HepG2 (cell line): Measurements from ENCODE around the gene STUB1. TPM values are rescaled to one million over a fixed set of nuclear protein-coding genes. Genes with fewer than 3 reads are reported as not detected.

Source experiments
- ATAC-seq: fragments of 200-7000 bp; cut with Tn5 transposase; 3 replicates; pipeline ENCODE4 v1.9.1; 2020; ENCODE audit warnings: mild to moderate bottlenecking, moderate library complexity
- BruUV-seq: library from RNA; stranded (reverse); fragments of 400-500 nt; replicated peaks from 2 replicates; lab custom pipeline; 2021; lab: Mats Ljungman, UMichigan
- CTCF ChIA-PET: fragments of 300-600 bp; formaldehyde crosslinking; extraction: SDS; loops from one replicate; lab custom pipeline; 2021; ENCODE audit warnings: low total read pairs, inconsistent platforms, low intra/inter-chr PET ratio; lab: Yijun Ruan, JAX
- POLR2A ChIA-PET: fragments of 350-600 bp; sonication (Branson Sonifier 250); formaldehyde crosslinking; loops from one replicate; lab custom pipeline; 2020; ENCODE audit warnings: antibody characterized with exemption, inconsistent platforms; lab: Yijun Ruan, JAX
- DNase-seq: peaks from one replicate; pipeline ENCODE4 v3.0.0-alpha.2; 2015; ENCODE audit warnings: low spot score
- FAIRE-seq: peaks from 3 replicates; lab custom pipeline; 2011; peaks lifted over from hg19 to GRCh38; lab: Jason Lieb, UNC
- H2AFZ ChIP-seq: one replicate; pipeline ENCODE4 v1.6.1; 2011; ENCODE audit warnings: low read length, inconsistent platforms
- H3K27ac ChIP-seq: fragments of 300-600 bp; 3 replicates; pipeline ENCODE4 v1.8.0; 2011; ENCODE audit warnings: mixed run types, mild to moderate bottlenecking, mixed read lengths, low read length, inconsistent platforms; ENCODE audit not compliant: insufficient read depth; ENCODE audit errors: extremely low read length
- H3K27me3 ChIP-seq, 2 experiments: fragments of 200-600 bp in 1 of 2; 2 replicates in 1 of 2; 3 replicates in 1 of 2; pipeline versions ENCODE4 v1.6.0 to v1.8.0; 2011; ENCODE audit warnings: low read length in 2 of 2, mild to moderate bottlenecking in 2 of 2, moderate library complexity in 2 of 2, inconsistent platforms in 1 of 2; ENCODE audit not compliant: insufficient read depth in 2 of 2, control insufficient read depth in 1 of 2
- H3K36me3 ChIP-seq, 2 experiments: fragments of 200-600 bp in 1 of 2; replicated peaks in 1 of 2; 2 replicates in 1 of 2; 3 replicates in 1 of 2; pipeline versions ENCODE4 v1.5.1 to v1.8.0; 2011; ENCODE audit warnings: low read length in 2 of 2, inconsistent platforms in 1 of 2; ENCODE audit not compliant: insufficient read depth in 2 of 2, control insufficient read depth in 1 of 2
- H3K4me1 ChIP-seq: 2 replicates; pipeline ENCODE4 v1.5.1; 2012; ENCODE audit warnings: low read length, inconsistent platforms; ENCODE audit not compliant: insufficient read depth
- H3K4me2 ChIP-seq: 2 replicates; pipeline ENCODE4 v1.6.0; 2011; ENCODE audit warnings: low read depth, low read length, inconsistent platforms
- H3K4me3 ChIP-seq, 3 experiments: fragments of 200-600 bp in 1 of 3; sonication (generic), shearing (Covaris generic) in 1 of 3; replicated peaks in 1 of 3; 2 replicates each; pipeline ENCODE4 v1.5.1; 2011 to 2016; ENCODE audit warnings: low read length in 3 of 3, inconsistent platforms in 2 of 3, low read depth in 2 of 3, mild to moderate bottlenecking in 2 of 3, control low read depth in 1 of 3, mixed read lengths in 1 of 3; ENCODE audit not compliant: insufficient read depth in 1 of 3
- H3K79me2 ChIP-seq: one replicate; pipeline ENCODE4 v1.6.1; 2011; ENCODE audit warnings: low read length, inconsistent platforms; ENCODE audit not compliant: insufficient read depth
- H3K9ac ChIP-seq: 2 replicates; pipeline ENCODE4 v1.6.0; 2011; ENCODE audit warnings: mild to moderate bottlenecking, low read depth, low read length, inconsistent platforms; ENCODE audit not compliant: insufficient read depth
- H3K9me3 ChIP-seq: 2 replicates; pipeline ENCODE4 v1.5.1; 2012; ENCODE audit warnings: mild to moderate bottlenecking, low read length
- H4K20me1 ChIP-seq: 2 replicates; pipeline ENCODE4 v1.6.0; 2011; ENCODE audit warnings: inconsistent platforms, mild to moderate bottlenecking, low read length, moderate library complexity; ENCODE audit not compliant: insufficient read depth
- AHDC1 ChIP-seq: sonication (generic); formaldehyde crosslinking; IDR thresholded peaks from 2 replicates; pipeline ENCODE4 v1.5.1; 2020; ENCODE audit warnings: mild to moderate bottlenecking, missing genetic modification reagents, borderline replicate concordance
- DMTF1 ChIP-seq: sonication (generic); formaldehyde crosslinking; IDR thresholded peaks from 2 replicates; pipeline ENCODE4 v1.4.0; 2020; ENCODE audit warnings: mild to moderate bottlenecking, missing genetic modification reagents
- E2F1 ChIP-seq: sonication (generic); formaldehyde crosslinking; IDR thresholded peaks from 2 replicates; pipeline ENCODE4 v1.5.0; 2020; ENCODE audit warnings: missing genetic modification reagents
- ESRRA ChIP-seq: sonication (generic); formaldehyde crosslinking; IDR thresholded peaks from 2 replicates; pipeline ENCODE4 v1.5.1; 2020; ENCODE audit warnings: mild to moderate bottlenecking, low read depth, missing genetic modification reagents
- HOXA7 ChIP-seq: sonication (generic); formaldehyde crosslinking; IDR thresholded peaks from 2 replicates; pipeline ENCODE4 v1.8.1; 2022; ENCODE audit warnings: mild to moderate bottlenecking, missing genetic modification reagents, moderate library complexity
- KMT2B ChIP-seq: IDR thresholded peaks from 2 replicates; pipeline ENCODE4 v1.6.1; 2016; ENCODE audit warnings: missing genetic modification reagents, missing compliant biosample characterization
- MBD4 ChIP-seq: IDR thresholded peaks from 2 replicates; pipeline ENCODE4 v1.6.1; 2012; ENCODE audit warnings: low read length, inconsistent platforms, borderline replicate concordance
- POLR2G ChIP-seq: fragments of 200-400 bp; formaldehyde crosslinking; IDR thresholded peaks from 2 replicates; pipeline ENCODE4 v1.6.1; 2018; ENCODE audit warnings: mild to moderate bottlenecking, low read depth, low read length, moderate library complexity
- ZFP36L2 ChIP-seq: sonication (generic); formaldehyde crosslinking; IDR thresholded peaks from 2 replicates; pipeline ENCODE4 v1.4.0; 2020; ENCODE audit warnings: missing genetic modification reagents
- ZFX ChIP-seq: sonication (generic); formaldehyde crosslinking; IDR thresholded peaks from 2 replicates; pipeline ENCODE4 v1.4.0; 2020; ENCODE audit warnings: mild to moderate bottlenecking, low read depth, missing genetic modification reagents, moderate library complexity
- ZNF33B ChIP-seq: sonication (generic); formaldehyde crosslinking; IDR thresholded peaks from 2 replicates; pipeline ENCODE4 v1.5.1; 2020; ENCODE audit warnings: mild to moderate bottlenecking, missing genetic modification reagents
- ZNF547 ChIP-seq: sonication (generic); formaldehyde crosslinking; IDR thresholded peaks from 2 replicates; pipeline ENCODE4 v1.5.1; 2020; ENCODE audit warnings: mild to moderate bottlenecking, missing genetic modification reagents
- ZNF556 ChIP-seq: sonication (generic); formaldehyde crosslinking; IDR thresholded peaks from 2 replicates; pipeline ENCODE4 v1.4.0; 2020; ENCODE audit warnings: mild to moderate bottlenecking, missing genetic modification reagents, borderline replicate concordance
- ZNF883 ChIP-seq: sonication (generic); formaldehyde crosslinking; IDR thresholded peaks from 2 replicates; pipeline ENCODE4 v1.5.1; 2020; ENCODE audit warnings: mild to moderate bottlenecking, missing genetic modification reagents; ENCODE audit errors: not compliant biosample characterization
- WGBS: methylation state at CpG from one replicate; pipeline ENCODE4 v1.1.6; 2017; ENCODE audit warnings: low lambda C conversion rate; 5-methylcytosine and 5-hydroxymethylcytosine counted together
- in situ Hi-C: cut with HindIII; loops from 2 replicates; pipeline ENCODE4 v1.10.0; 2017; ENCODE audit warnings: low pct_unique_long_range_greater_than_20kb; ENCODE audit not compliant: extremely low pct_ligation_motif_present
- intact Hi-C: fragments of 100-400 bp; cut with micrococcal nuclease; formaldehyde crosslinking; loops from one replicate; pipeline ENCODE4 v1.10.0; 2022; ENCODE audit not compliant: unreplicated experiment
- polyA plus RNA-seq, 8 experiments: library from polyadenylated mRNA; depleted of rRNA in 3 of 8; stranded (reverse) in 7 of 8; unstranded in 1 of 8; fragments of >200 nt; fragmentation: Illumina TruSeq in 4 of 8; extraction: Trizol in 4 of 8; gene quantifications; 2 replicates each; pipeline versions ENCODE4 v1.2.1 to v1.2.3, GENCODE V29; 2011 to 2016; ENCODE audit warnings: low read depth in 4 of 8, missing spikeins in 1 of 8, mixed read lengths in 1 of 8; ENCODE audit not compliant: insufficient read depth in 1 of 8
- total RNA-seq, 5 experiments: library from RNA; depleted of rRNA; stranded (reverse); fragments of >200 nt; fragmentation: Illumina TruSeq; extraction: Trizol; gene quantifications; 2 replicates each; pipeline ENCODE4 v1.2.3, GENCODE V29; 2016; ENCODE audit warnings: low read depth in 1 of 5

The STUB1 gene
- total and polyA plus RNA-seq, 2 of the 13 experiments (the other 11 are each of a cell fraction or from before 2014, with no cell fraction given), result 52.9 to 78.2 TPM

GRCh38 chr16:638034-638543 lies 42.1 kb upstream of the STUB1 start:
- no peak for ATAC-seq
- Histone ChIP-seq H3K36me3 (no peaks in the 10 kb centered on the region; a peak in 1 of 5 replicates), H3K4me3 (peak overlapping the region in 1 of 3 experiments; percentile 92; a peak in 2 of 6 replicates), H3K79me2 (peaks cover 12% of the 10 kb centered on the region), H2AFZ (no peak overlapping the region), H3K4me1 (peaks cover 41% of the 10 kb centered on the region), H3K9me3 (no peaks in the 10 kb centered on the region), H4K20me1 (no peaks in the 10 kb centered on the region), H3K27me3 (no peaks in the 10 kb centered on the region), H3K27ac (peak overlapping the region; percentile 78), H3K9ac (peak overlapping the region; percentile 69), H3K4me2 (peak overlapping the region; percentile 98)
- no peak for FAIRE-seq
- ChIA-PET CTCF (no interaction called here), POLR2A (interaction anchor here (0.9 to 1.6 kb wide), 3 partner anchors 10 to 42 kb away, joined by 3 to 7 read pairs (median 4); partner anchors contain the start of genes RHOT2 and STUB1)
- in situ Hi-C loops (no loop called here), intact Hi-C loops (no loop called here)
- no TSS peak for BruUV-seq
- DNase-seq, result no peak
- WGBS, result 71% methylated on average over 9 of the region's 15 CpGs
- TF ChIP-seq DMTF1 (CRISPR knock-in tag), result no peak
- peak; percentile 17; the same call in 1 of the 2 replicates for TF ChIP-seq ZFX (CRISPR knock-in tag)
- 0 out of 2 replicates have a peak, but pooled peaks have one; percentile 22 for TF ChIP-seq AHDC1 (CRISPR knock-in tag)
- 0 out of 2 replicates have a peak, but pooled peaks have one; percentile 43 for TF ChIP-seq ZNF547 (CRISPR knock-in tag)
- TF ChIP-seq KMT2B (CRISPR knock-in tag), result no peak
- TF ChIP-seq ZFP36L2 (CRISPR knock-in tag), result no peak
- TF ChIP-seq E2F1 (CRISPR knock-in tag), result no peak
- peak; percentile 20; the same call in 1 of the 2 replicates for TF ChIP-seq POLR2G
- TF ChIP-seq ZNF33B (CRISPR knock-in tag), result 0 out of 2 replicates have a peak, but pooled peaks have one; percentile 55
- TF ChIP-seq HOXA7 (CRISPR knock-in tag), result no peak
- TF ChIP-seq ZNF556, result no peak
- TF ChIP-seq ESRRA (CRISPR knock-in tag), result no peak
- TF ChIP-seq ZNF883 (CRISPR knock-in tag), result peak; percentile 58
- no peak for TF ChIP-seq MBD4
